ENCODE data around the gene CGRRF1. TPM values are rescaled to one million over a fixed set of nuclear protein-coding genes. Genes with fewer than 3 reads are reported as not detected.

The CGRRF1 gene
- total and polyA plus RNA-seq, 2 donors = 7.6 to 33.1 TPM

- H3K36me3 ChIP-seq (ENCODE audit: control insufficient read depth in 2 of 2, insufficient read depth in 2 of 2, low read length in 1 of 2) = peaks cover 0 to 4% of the 10 kb centered on the region in 2 donors
- H3K4me1 ChIP-seq (ENCODE audit: control insufficient read depth in 2 of 2, insufficient read depth in 2 of 2, low read length in 2 of 2) = no peaks in the 10 kb centered on the region
- H3K9me3 ChIP-seq (ENCODE audit: control insufficient read depth in 2 of 2, insufficient read depth in 1 of 2, low read length in 1 of 2) = no peaks in the 10 kb centered on the region
- no peaks in the 10 kb centered on the region for H3K27me3 ChIP-seq (ENCODE audit: control insufficient read depth in 2 of 2, insufficient read depth in 1 of 2, low read length in 1 of 2)
- no peak overlapping the region for H3K27ac ChIP-seq (ENCODE audit: low read depth in 1 of 2, low read length in 1 of 2)
- DNase-seq (ENCODE audit: low read depth in 6 of 9, low spot score in 9 of 9) = no peak
- no peak overlapping the region for H3K4me3 ChIP-seq (ENCODE audit: low read length in 2 of 2)
- WGBS = 89% methylated on average over 1 of the region's 1 CpG
Observed at GRCh38 chr14:54529811-54530210, 20.1 kb downstream of the CGRRF1 start.

- Histone ChIP-seq H3K9me3 (ENCODE audit: control insufficient read depth in 2 of 2, insufficient read depth in 1 of 2, low read length in 1 of 2) (no peaks in the 10 kb centered on the region), H3K27me3 (ENCODE audit: control insufficient read depth in 2 of 2, insufficient read depth in 1 of 2, low read length in 1 of 2) (no peaks in the 10 kb centered on the region), H3K4me1 (ENCODE audit: control insufficient read depth in 2 of 2, insufficient read depth in 2 of 2, low read length in 2 of 2) (no peaks in the 10 kb centered on the region), H3K27ac (ENCODE audit: low read depth in 1 of 2, low read length in 1 of 2) (no peak overlapping the region), H3K36me3 (ENCODE audit: control insufficient read depth in 2 of 2, insufficient read depth in 2 of 2, low read length in 1 of 2) (no peaks in the 10 kb centered on the region), H3K4me3 (ENCODE audit: low read length in 2 of 2) (no peak overlapping the region)
- WGBS = 95% methylated on average over 3 of the region's 3 CpGs
- DNase-seq (ENCODE audit: low read depth in 6 of 9, low spot score in 9 of 9) = no peak
Observed at GRCh38 chr14:54532111-54533012, 22.7 kb downstream of the CGRRF1 start.

- no peaks in the 10 kb centered on the region for H3K36me3 ChIP-seq (ENCODE audit: control insufficient read depth in 2 of 2, insufficient read depth in 2 of 2, low read length in 1 of 2)
- 98% methylated on average over 1 of the region's 1 CpG for WGBS
- no peak for DNase-seq (ENCODE audit: low read depth in 6 of 9, low spot score in 9 of 9)
Observed at GRCh38 chr14:54533100-54533499, 23.4 kb downstream of the CGRRF1 start.

GRCh38 chr14:54535126-54535525 lies 25.4 kb downstream of the CGRRF1 start:
- no peaks in the 10 kb centered on the region for H3K9me3 ChIP-seq (ENCODE audit: control insufficient read depth in 2 of 2, insufficient read depth in 1 of 2, low read length in 1 of 2)
- no peaks in the 10 kb centered on the region for H3K4me1 ChIP-seq (ENCODE audit: control insufficient read depth in 2 of 2, insufficient read depth in 2 of 2, low read length in 2 of 2)
- H3K4me3 ChIP-seq (ENCODE audit: low read length in 2 of 2) = no peak overlapping the region
- DNase-seq (ENCODE audit: low read depth in 6 of 9, low spot score in 9 of 9) = no peak
- 93% methylated on average over 1 of the region's 1 CpG for WGBS
- H3K36me3 ChIP-seq (ENCODE audit: control insufficient read depth in 2 of 2, insufficient read depth in 2 of 2, low read length in 1 of 2) = no peaks in the 10 kb centered on the region
- H3K27ac ChIP-seq (ENCODE audit: low read depth in 1 of 2, low read length in 1 of 2) = no peak overlapping the region
- no peaks in the 10 kb centered on the region for H3K27me3 ChIP-seq (ENCODE audit: control insufficient read depth in 2 of 2, insufficient read depth in 1 of 2, low read length in 1 of 2)

More at GRCh38 chr14:54533100-54533499, 23.4 kb downstream of the CGRRF1 start:
- Histone ChIP-seq H3K9me3 (ENCODE audit: control insufficient read depth in 2 of 2, insufficient read depth in 1 of 2, low read length in 1 of 2) (no peaks in the 10 kb centered on the region), H3K27ac (ENCODE audit: low read depth in 1 of 2, low read length in 1 of 2) (no peak overlapping the region), H3K4me1 (ENCODE audit: control insufficient read depth in 2 of 2, insufficient read depth in 2 of 2, low read length in 2 of 2) (no peaks in the 10 kb centered on the region), H3K27me3 (ENCODE audit: control insufficient read depth in 2 of 2, insufficient read depth in 1 of 2, low read length in 1 of 2) (no peaks in the 10 kb centered on the region), H3K4me3 (ENCODE audit: low read length in 2 of 2) (no peak overlapping the region)

GRCh38 chr14:54535646-54536045 lies 25.9 kb downstream of the CGRRF1 start:
- H3K27ac ChIP-seq (ENCODE audit: low read depth in 1 of 2, low read length in 1 of 2) = no peak overlapping the region
- H3K4me3 ChIP-seq (ENCODE audit: low read length in 2 of 2) = no peak overlapping the region
- no peaks in the 10 kb centered on the region for H3K9me3 ChIP-seq (ENCODE audit: control insufficient read depth in 2 of 2, insufficient read depth in 1 of 2, low read length in 1 of 2)
- WGBS = 96% methylated on average over 2 of the region's 2 CpGs
- H3K27me3 ChIP-seq (ENCODE audit: control insufficient read depth in 2 of 2, insufficient read depth in 1 of 2, low read length in 1 of 2) = no peaks in the 10 kb centered on the region
- DNase-seq (ENCODE audit: low read depth in 6 of 9, low spot score in 9 of 9) = no peak
- H3K36me3 ChIP-seq (ENCODE audit: control insufficient read depth in 2 of 2, insufficient read depth in 2 of 2, low read length in 1 of 2) = no peaks in the 10 kb centered on the region
- no peaks in the 10 kb centered on the region for H3K4me1 ChIP-seq (ENCODE audit: control insufficient read depth in 2 of 2, insufficient read depth in 2 of 2, low read length in 2 of 2)

- 96% methylated on average over 2 of the region's 2 CpGs for WGBS
- no peaks in the 10 kb centered on the region for H3K36me3 ChIP-seq (ENCODE audit: control insufficient read depth in 2 of 2, insufficient read depth in 2 of 2, low read length in 1 of 2)
- no peak for DNase-seq (ENCODE audit: low read depth in 6 of 9, low spot score in 9 of 9)
- H3K9me3 ChIP-seq (ENCODE audit: control insufficient read depth in 2 of 2, insufficient read depth in 1 of 2, low read length in 1 of 2) = no peaks in the 10 kb centered on the region
- no peak overlapping the region for H3K4me3 ChIP-seq (ENCODE audit: low read length in 2 of 2)
- H3K27me3 ChIP-seq (ENCODE audit: control insufficient read depth in 2 of 2, insufficient read depth in 1 of 2, low read length in 1 of 2) = no peaks in the 10 kb centered on the region
- H3K4me1 ChIP-seq (ENCODE audit: control insufficient read depth in 2 of 2, insufficient read depth in 2 of 2, low read length in 2 of 2) = no peaks in the 10 kb centered on the region
- H3K27ac ChIP-seq (ENCODE audit: low read depth in 1 of 2, low read length in 1 of 2) = no peak overlapping the region
Observed at GRCh38 chr14:54537651-54538050, 27.9 kb downstream of the CGRRF1 start.

GRCh38 chr14:54538055-54538454 lies 28.3 kb downstream of the CGRRF1 start:
- DNase-seq (ENCODE audit: low read depth in 6 of 9, low spot score in 9 of 9) = no peak
- Histone ChIP-seq H3K9me3 (ENCODE audit: control insufficient read depth in 2 of 2, insufficient read depth in 1 of 2, low read length in 1 of 2) (no peaks in the 10 kb centered on the region), H3K36me3 (ENCODE audit: control insufficient read depth in 2 of 2, insufficient read depth in 2 of 2, low read length in 1 of 2) (no peaks in the 10 kb centered on the region), H3K4me3 (ENCODE audit: low read length in 2 of 2) (no peak overlapping the region), H3K4me1 (ENCODE audit: control insufficient read depth in 2 of 2, insufficient read depth in 2 of 2, low read length in 2 of 2) (no peaks in the 10 kb centered on the region), H3K27ac (ENCODE audit: low read depth in 1 of 2, low read length in 1 of 2) (no peak overlapping the region), H3K27me3 (ENCODE audit: control insufficient read depth in 2 of 2, insufficient read depth in 1 of 2, low read length in 1 of 2) (no peaks in the 10 kb centered on the region)
- over 99% methylated on average over 3 of the region's 3 CpGs for WGBS

GRCh38 chr14:54547583-54547982 lies 37.9 kb downstream of the CGRRF1 start:
- Histone ChIP-seq H3K36me3 (ENCODE audit: control insufficient read depth in 2 of 2, insufficient read depth in 2 of 2, low read length in 1 of 2) (no peaks in the 10 kb centered on the region), H3K9me3 (ENCODE audit: control insufficient read depth in 2 of 2, insufficient read depth in 1 of 2, low read length in 1 of 2) (no peaks in the 10 kb centered on the region), H3K4me1 (ENCODE audit: control insufficient read depth in 2 of 2, insufficient read depth in 2 of 2, low read length in 2 of 2) (no peaks in the 10 kb centered on the region), H3K4me3 (ENCODE audit: low read length in 2 of 2) (no peak overlapping the region), H3K27me3 (ENCODE audit: control insufficient read depth in 2 of 2, insufficient read depth in 1 of 2, low read length in 1 of 2) (no peaks in the 10 kb centered on the region), H3K27ac (ENCODE audit: low read depth in 1 of 2, low read length in 1 of 2) (no peak overlapping the region)
- no peak for DNase-seq (ENCODE audit: low read depth in 6 of 9, low spot score in 9 of 9)
- WGBS = 98% methylated on average over 3 of the region's 3 CpGs

GRCh38 chr14:54548491-54548890 lies 38.8 kb downstream of the CGRRF1 start:
- Histone ChIP-seq H3K36me3 (ENCODE audit: control insufficient read depth in 2 of 2, insufficient read depth in 2 of 2, low read length in 1 of 2) (no peaks in the 10 kb centered on the region), H3K27ac (ENCODE audit: low read depth in 1 of 2, low read length in 1 of 2) (no peak overlapping the region), H3K27me3 (ENCODE audit: control insufficient read depth in 2 of 2, insufficient read depth in 1 of 2, low read length in 1 of 2) (no peaks in the 10 kb centered on the region), H3K4me1 (ENCODE audit: control insufficient read depth in 2 of 2, insufficient read depth in 2 of 2, low read length in 2 of 2) (no peaks in the 10 kb centered on the region), H3K9me3 (ENCODE audit: control insufficient read depth in 2 of 2, insufficient read depth in 1 of 2, low read length in 1 of 2) (no peaks in the 10 kb centered on the region), H3K4me3 (ENCODE audit: low read length in 2 of 2) (no peak overlapping the region)
- 89% methylated on average over 5 of the region's 5 CpGs for WGBS
- no peak for DNase-seq (ENCODE audit: low read depth in 6 of 9, low spot score in 9 of 9)
